GM23338 (cell line): ENCODE results near the gene BYSL. TPM values are rescaled to one million over a fixed set of nuclear protein-coding genes. Genes with fewer than 3 reads are reported as not detected.

Experiments
- ATAC-seq: fragments of 200-7000 bp; cut with Tn5 transposase; 3 replicates; pipeline ENCODE4 v1.9.1; 2020
- DNase-seq: peaks from one replicate; pipeline ENCODE4 v3.0.0-alpha.2; 2015; ENCODE audit warnings: low spot score
- H2AFZ ChIP-seq: fragments of 200-600 bp; sonication (generic); 2 replicates; pipeline ENCODE4 v1.8.0; 2016; ENCODE audit warnings: antibody characterized with exemption, mild to moderate bottlenecking, moderate library complexity
- H3F3A ChIP-seq: fragments of 200-600 bp; sonication (generic); replicated peaks from 2 replicates; pipeline ENCODE4 v1.8.0; 2017; ENCODE audit warnings: antibody characterized with exemption, mixed run types, low read depth
- H3K27ac ChIP-seq: fragments of 200-600 bp; sonication (generic); 2 replicates; pipeline ENCODE4 v1.6.1; 2016; ENCODE audit warnings: low read depth
- H3K27me3 ChIP-seq: fragments of 200-600 bp; sonication (generic); 2 replicates; pipeline ENCODE4 v1.8.0; 2016; ENCODE audit warnings: mild to moderate bottlenecking, mixed run types, moderate library complexity; ENCODE audit not compliant: insufficient read depth
- H3K36me3 ChIP-seq: fragments of 200-600 bp; sonication (generic); 2 replicates; pipeline ENCODE4 v1.8.0; 2016; ENCODE audit warnings: mild to moderate bottlenecking; ENCODE audit not compliant: insufficient read depth
- H3K4me1 ChIP-seq: fragments of 200-600 bp; sonication (generic); 2 replicates; pipeline ENCODE4 v1.8.0; 2016; ENCODE audit warnings: mild to moderate bottlenecking, moderate library complexity; ENCODE audit not compliant: insufficient read depth
- H3K4me2 ChIP-seq: fragments of 200-600 bp; sonication (generic); 2 replicates; pipeline ENCODE4 v1.7.1; 2017; ENCODE audit warnings: mixed run types
- H3K4me3 ChIP-seq: fragments of 200-600 bp; sonication (generic); 2 replicates; pipeline ENCODE4 v1.6.1; 2016; ENCODE audit warnings: mixed run types
- H3K79me2 ChIP-seq: fragments of 200-600 bp; sonication (generic); replicated peaks from 2 replicates; pipeline ENCODE4 v1.8.0; 2017; ENCODE audit warnings: mild to moderate bottlenecking; ENCODE audit not compliant: insufficient read depth
- H3K9me2 ChIP-seq: fragments of 200-600 bp; sonication (generic); 2 replicates; pipeline ENCODE4 v1.8.0; 2017; ENCODE audit not compliant: insufficient read depth
- H4K20me1 ChIP-seq: fragments of 200-600 bp; sonication (generic); replicated peaks from 2 replicates; pipeline ENCODE4 v1.8.0; 2017; ENCODE audit warnings: mild to moderate bottlenecking; ENCODE audit not compliant: insufficient read depth
- H3K27ac Mint-ChIP-seq: 2 replicates; pipeline ENCODE4 v1.8.0; 2020; ENCODE audit warnings: inconsistent platforms, mild to moderate bottlenecking, moderate library complexity, mixed read lengths
- H3K27me3 Mint-ChIP-seq: 3 replicates; pipeline ENCODE4 v1.8.0; 2022; ENCODE audit warnings: low read depth, mild to moderate bottlenecking, moderate library complexity, mixed read lengths, inconsistent platforms; ENCODE audit not compliant: insufficient read depth, poor library complexity
- H3K36me3 Mint-ChIP-seq: 3 replicates; pipeline ENCODE4 v1.8.0; 2021; ENCODE audit warnings: low read depth, mild to moderate bottlenecking, inconsistent platforms, moderate library complexity, mixed read lengths
- H3K4me1 Mint-ChIP-seq: 3 replicates; pipeline ENCODE4 v1.8.0; 2020; ENCODE audit warnings: mild to moderate bottlenecking, inconsistent platforms, mixed read lengths
- H3K4me3 Mint-ChIP-seq: 3 replicates; pipeline ENCODE4 v1.8.0; 2021; ENCODE audit warnings: moderate library complexity, mild to moderate bottlenecking, inconsistent platforms, mixed read lengths
- H3K9me3 Mint-ChIP-seq: 3 replicates; pipeline ENCODE4 v1.8.0; 2020; ENCODE audit warnings: moderate library complexity, mild to moderate bottlenecking, inconsistent platforms, mixed read lengths
- CREB1 ChIP-seq: fragments of 250-450 bp; sonication (Bioruptor Pico); IDR thresholded peaks from 2 replicates; pipeline ENCODE4 v1.5.0; 2020; ENCODE audit warnings: low read depth, mild to moderate bottlenecking, moderate library complexity
- EZH2phosphoT487 ChIP-seq: fragments of 200-600 bp; sonication (generic); IDR thresholded peaks from one replicate; pipeline ENCODE4 v1.8.1; 2018; ENCODE audit warnings: antibody characterized with exemption; ENCODE audit not compliant: unreplicated experiment
- NANOG ChIP-seq: IDR thresholded peaks from 2 replicates; pipeline ENCODE4 v1.6.1; 2016; ENCODE audit warnings: antibody characterized with exemption, borderline replicate concordance
- STAT1 ChIP-seq: IDR thresholded peaks from one replicate; pipeline ENCODE4 v1.6.1; 2016; ENCODE audit warnings: antibody characterized with exemption; ENCODE audit not compliant: unreplicated experiment
- ZNF114 ChIP-seq: fragments of 250-450 bp; sonication (Bioruptor Pico); IDR thresholded peaks from 2 replicates; pipeline ENCODE4 v1.5.0; 2020; ENCODE audit warnings: mild to moderate bottlenecking, moderate library complexity
- polyA plus RNA-seq: library from polyadenylated mRNA; unstranded; fragments of >200 nt; fragmentation: Nextera tagmentation; extraction: Ambion mirVana; gene quantifications from 2 replicates; pipeline ENCODE4 v1.2.1, GENCODE V29; 2016
- total RNA-seq: library from RNA; depleted of rRNA; stranded (reverse); fragments of >200 nt; shearing (Covaris generic); gene quantifications from 2 replicates; pipeline ENCODE4 v1.2.3, GENCODE V29; 2014
- TF ChIP-seq, protein P1 (sequence below): IDR thresholded peaks from 2 replicates; pipeline ENCODE4 v1.6.1; 2016; ENCODE audit warnings: antibody characterized with exemption
- TF ChIP-seq, protein P2 (sequence below), 2 experiments: fragments of 200-600 bp in 1 of 2; sonication (generic) in 1 of 2; conservative IDR thresholded peaks; 2 replicates each; pipeline versions ENCODE4 v1.5.1 to v1.6.1; 2016 to 2017; ENCODE audit warnings: antibody characterized with exemption in 2 of 2, low read depth in 2 of 2, mild to moderate bottlenecking in 2 of 2, moderate library complexity in 1 of 2
- TF ChIP-seq, protein P3 (sequence below): fragments of 250-450 bp; sonication (Bioruptor Pico); IDR thresholded peaks from 2 replicates; pipeline ENCODE4 v1.5.0; 2020; ENCODE audit warnings: mild to moderate bottlenecking, moderate library complexity

BYSL gene
- total and polyA plus RNA-seq, 2 experiments from 2014 or later: 33.7 to 35.3 TPM

DNA sequence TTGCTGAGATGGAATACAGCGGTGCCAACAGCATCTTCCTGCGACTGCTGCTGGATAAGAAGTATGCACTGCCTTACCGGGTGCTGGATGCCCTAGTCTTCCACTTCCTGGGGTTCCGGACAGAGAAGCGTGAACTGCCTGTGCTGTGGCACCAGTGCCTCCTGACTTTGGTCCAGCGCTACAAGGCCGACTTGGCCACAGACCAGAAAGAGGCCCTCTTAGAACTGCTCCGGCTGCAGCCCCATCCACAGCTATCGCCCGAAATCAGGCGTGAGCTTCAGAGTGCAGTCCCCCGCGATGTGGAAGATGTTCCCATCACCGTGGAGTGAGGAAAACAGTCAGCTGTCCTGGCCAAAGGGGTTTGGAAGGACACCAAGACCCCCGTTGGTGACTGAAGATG is 11.1 kb downstream of the BYSL start:
- H3K79me2 ChIP-seq: peaks cover 13% of the 10 kb centered on the region; the same call in 1 of the 2 replicates
- H2AFZ ChIP-seq: no peak overlapping the region
- H3K27me3 Mint-ChIP-seq: peaks cover 9% of the 10 kb centered on the region
- ATAC-seq (no peak), DNase-seq (no peak)
- no peak overlapping the region for H3K27ac ChIP-seq
- H3K9me2 ChIP-seq: no peaks in the 10 kb centered on the region
- H3K36me3 Mint-ChIP-seq: peaks cover 81% of the 10 kb centered on the region
- H3F3A ChIP-seq: peaks cover 39% of the 10 kb centered on the region; the same call in 1 of the 2 replicates
- no peak overlapping the region for H3K4me3 ChIP-seq
- no peak overlapping the region for H3K4me2 ChIP-seq
- peaks cover 61% of the 10 kb centered on the region for H3K36me3 ChIP-seq
- no peak overlapping the region for H3K4me3 Mint-ChIP-seq
- H3K27me3 ChIP-seq: no peaks in the 10 kb centered on the region
- TF ChIP-seq CREB1: no peak
- TF ChIP-seq, protein P1, sequence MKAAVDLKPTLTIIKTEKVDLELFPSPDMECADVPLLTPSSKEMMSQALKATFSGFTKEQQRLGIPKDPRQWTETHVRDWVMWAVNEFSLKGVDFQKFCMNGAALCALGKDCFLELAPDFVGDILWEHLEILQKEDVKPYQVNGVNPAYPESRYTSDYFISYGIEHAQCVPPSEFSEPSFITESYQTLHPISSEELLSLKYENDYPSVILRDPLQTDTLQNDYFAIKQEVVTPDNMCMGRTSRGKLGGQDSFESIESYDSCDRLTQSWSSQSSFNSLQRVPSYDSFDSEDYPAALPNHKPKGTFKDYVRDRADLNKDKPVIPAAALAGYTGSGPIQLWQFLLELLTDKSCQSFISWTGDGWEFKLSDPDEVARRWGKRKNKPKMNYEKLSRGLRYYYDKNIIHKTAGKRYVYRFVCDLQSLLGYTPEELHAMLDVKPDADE: no peak
- no peak for TF ChIP-seq STAT1
- TF ChIP-seq, protein P2, sequence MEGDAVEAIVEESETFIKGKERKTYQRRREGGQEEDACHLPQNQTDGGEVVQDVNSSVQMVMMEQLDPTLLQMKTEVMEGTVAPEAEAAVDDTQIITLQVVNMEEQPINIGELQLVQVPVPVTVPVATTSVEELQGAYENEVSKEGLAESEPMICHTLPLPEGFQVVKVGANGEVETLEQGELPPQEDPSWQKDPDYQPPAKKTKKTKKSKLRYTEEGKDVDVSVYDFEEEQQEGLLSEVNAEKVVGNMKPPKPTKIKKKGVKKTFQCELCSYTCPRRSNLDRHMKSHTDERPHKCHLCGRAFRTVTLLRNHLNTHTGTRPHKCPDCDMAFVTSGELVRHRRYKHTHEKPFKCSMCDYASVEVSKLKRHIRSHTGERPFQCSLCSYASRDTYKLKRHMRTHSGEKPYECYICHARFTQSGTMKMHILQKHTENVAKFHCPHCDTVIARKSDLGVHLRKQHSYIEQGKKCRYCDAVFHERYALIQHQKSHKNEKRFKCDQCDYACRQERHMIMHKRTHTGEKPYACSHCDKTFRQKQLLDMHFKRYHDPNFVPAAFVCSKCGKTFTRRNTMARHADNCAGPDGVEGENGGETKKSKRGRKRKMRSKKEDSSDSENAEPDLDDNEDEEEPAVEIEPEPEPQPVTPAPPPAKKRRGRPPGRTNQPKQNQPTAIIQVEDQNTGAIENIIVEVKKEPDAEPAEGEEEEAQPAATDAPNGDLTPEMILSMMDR (conservative IDR thresholded peaks at IDR 0.05; ENCODE audit: low read depth in 2 of 2): no peak
- TF ChIP-seq, protein P3, sequence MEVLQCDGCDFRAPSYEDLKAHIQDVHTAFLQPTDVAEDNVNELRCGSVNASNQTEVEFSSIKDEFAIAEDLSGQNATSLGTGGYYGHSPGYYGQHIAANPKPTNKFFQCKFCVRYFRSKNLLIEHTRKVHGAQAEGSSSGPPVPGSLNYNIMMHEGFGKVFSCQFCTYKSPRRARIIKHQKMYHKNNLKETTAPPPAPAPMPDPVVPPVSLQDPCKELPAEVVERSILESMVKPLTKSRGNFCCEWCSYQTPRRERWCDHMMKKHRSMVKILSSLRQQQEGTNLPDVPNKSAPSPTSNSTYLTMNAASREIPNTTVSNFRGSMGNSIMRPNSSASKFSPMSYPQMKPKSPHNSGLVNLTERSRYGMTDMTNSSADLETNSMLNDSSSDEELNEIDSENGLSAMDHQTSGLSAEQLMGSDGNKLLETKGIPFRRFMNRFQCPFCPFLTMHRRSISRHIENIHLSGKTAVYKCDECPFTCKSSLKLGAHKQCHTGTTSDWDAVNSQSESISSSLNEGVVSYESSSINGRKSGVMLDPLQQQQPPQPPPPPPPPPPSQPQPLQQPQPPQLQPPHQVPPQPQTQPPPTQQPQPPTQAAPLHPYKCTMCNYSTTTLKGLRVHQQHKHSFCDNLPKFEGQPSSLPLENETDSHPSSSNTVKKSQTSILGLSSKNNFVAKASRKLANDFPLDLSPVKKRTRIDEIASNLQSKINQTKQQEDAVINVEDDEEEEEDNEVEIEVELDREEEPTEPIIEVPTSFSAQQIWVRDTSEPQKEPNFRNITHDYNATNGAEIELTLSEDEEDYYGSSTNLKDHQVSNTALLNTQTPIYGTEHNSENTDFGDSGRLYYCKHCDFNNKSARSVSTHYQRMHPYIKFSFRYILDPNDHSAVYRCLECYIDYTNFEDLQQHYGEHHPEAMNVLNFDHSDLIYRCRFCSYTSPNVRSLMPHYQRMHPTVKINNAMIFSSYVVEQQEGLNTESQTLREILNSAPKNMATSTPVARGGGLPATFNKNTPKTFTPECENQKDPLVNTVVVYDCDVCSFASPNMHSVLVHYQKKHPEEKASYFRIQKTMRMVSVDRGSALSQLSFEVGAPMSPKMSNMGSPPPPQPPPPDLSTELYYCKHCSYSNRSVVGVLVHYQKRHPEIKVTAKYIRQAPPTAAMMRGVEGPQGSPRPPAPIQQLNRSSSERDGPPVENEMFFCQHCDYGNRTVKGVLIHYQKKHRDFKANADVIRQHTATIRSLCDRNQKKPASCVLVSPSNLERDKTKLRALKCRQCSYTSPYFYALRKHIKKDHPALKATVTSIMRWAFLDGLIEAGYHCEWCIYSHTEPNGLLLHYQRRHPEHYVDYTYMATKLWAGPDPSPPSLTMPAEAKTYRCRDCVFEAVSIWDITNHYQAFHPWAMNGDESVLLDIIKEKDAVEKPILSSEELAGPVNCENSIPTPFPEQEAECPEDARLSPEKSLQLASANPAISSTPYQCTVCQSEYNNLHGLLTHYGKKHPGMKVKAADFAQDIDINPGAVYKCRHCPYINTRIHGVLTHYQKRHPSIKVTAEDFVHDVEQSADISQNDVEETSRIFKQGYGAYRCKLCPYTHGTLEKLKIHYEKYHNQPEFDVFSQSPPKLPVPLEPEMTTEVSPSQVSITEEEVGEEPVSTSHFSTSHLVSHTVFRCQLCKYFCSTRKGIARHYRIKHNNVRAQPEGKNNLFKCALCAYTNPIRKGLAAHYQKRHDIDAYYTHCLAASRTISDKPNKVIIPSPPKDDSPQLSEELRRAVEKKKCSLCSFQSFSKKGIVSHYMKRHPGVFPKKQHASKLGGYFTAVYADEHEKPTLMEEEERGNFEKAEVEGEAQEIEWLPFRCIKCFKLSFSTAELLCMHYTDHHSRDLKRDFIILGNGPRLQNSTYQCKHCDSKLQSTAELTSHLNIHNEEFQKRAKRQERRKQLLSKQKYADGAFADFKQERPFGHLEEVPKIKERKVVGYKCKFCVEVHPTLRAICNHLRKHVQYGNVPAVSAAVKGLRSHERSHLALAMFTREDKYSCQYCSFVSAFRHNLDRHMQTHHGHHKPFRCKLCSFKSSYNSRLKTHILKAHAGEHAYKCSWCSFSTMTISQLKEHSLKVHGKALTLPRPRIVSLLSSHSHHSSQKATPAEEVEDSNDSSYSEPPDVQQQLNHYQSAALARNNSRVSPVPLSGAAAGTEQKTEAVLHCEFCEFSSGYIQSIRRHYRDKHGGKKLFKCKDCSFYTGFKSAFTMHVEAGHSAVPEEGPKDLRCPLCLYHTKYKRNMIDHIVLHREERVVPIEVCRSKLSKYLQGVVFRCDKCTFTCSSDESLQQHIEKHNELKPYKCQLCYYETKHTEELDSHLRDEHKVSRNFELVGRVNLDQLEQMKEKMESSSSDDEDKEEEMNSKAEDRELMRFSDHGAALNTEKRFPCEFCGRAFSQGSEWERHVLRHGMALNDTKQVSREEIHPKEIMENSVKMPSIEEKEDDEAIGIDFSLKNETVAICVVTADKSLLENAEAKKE (CRISPR knock-in tag): no peak
- no peak for TF ChIP-seq NANOG
- TF ChIP-seq ZNF114: no peak
- TF ChIP-seq EZH2phosphoT487: no peak
- peaks cover 49% of the 10 kb centered on the region for H4K20me1 ChIP-seq
- H3K4me1 ChIP-seq: 0 out of 2 replicates have a peak, but pooled peaks cover 8% of the 10 kb centered on the region
- peaks cover 8% of the 10 kb centered on the region; the same call in 2 of the 3 replicates for H3K4me1 Mint-ChIP-seq
- H3K27ac Mint-ChIP-seq: no peak overlapping the region
- no peaks in the 10 kb centered on the region for H3K9me3 Mint-ChIP-seq
